Fibroblast of mammary gland (primary cell): ENCODE data around the gene ANKRD7.
A peak's percentile ranks its signal among the peaks of the same experiment; 100 is the strongest.

Experiments used
- DNase-seq: peaks from one replicate; pipeline ENCODE4 v3.0.0-alpha.2; 2010; ENCODE audit warnings: low read depth
- H3K4me3 ChIP-seq: 2 replicates; pipeline ENCODE4 v1.5.1; 2011; ENCODE audit warnings: low read depth, mild to moderate bottlenecking, low read length, moderate library complexity; ENCODE audit not compliant: control insufficient read depth
- CTCF ChIP-seq: conservative IDR thresholded peaks from 2 replicates; pipeline ENCODE4 v1.5.1; 2011; ENCODE audit warnings: low read depth, low read length, inconsistent platforms; ENCODE audit not compliant: control insufficient read depth, insufficient read depth

ANKRD7 gene

GRCh38 chr7:118250860-118251494 is 26.5 kb downstream of the ANKRD7 start:
- TF ChIP-seq CTCF: peak; percentile 41
- DNase-seq: no peak

GRCh38 chr7:118252087-118252486 is 27.6 kb downstream of the ANKRD7 start:
- H3K4me3 ChIP-seq: no peak overlapping the region
- no peak for DNase-seq
- no peak for TF ChIP-seq CTCF

More at GRCh38 chr7:118250860-118251494, 26.5 kb downstream of the ANKRD7 start:
- H3K4me3 ChIP-seq: no peak overlapping the region

GRCh38 chr7:118259115-118259514 is 34.6 kb downstream of the ANKRD7 start:
- DNase-seq: no peak
- no peak overlapping the region for H3K4me3 ChIP-seq
- no peak for TF ChIP-seq CTCF

GRCh38 chr7:118264836-118265235 is 40.3 kb downstream of the ANKRD7 start:
- peak; percentile 3 for DNase-seq
- no peak for TF ChIP-seq CTCF
- no peak overlapping the region for H3K4me3 ChIP-seq

- no peak for DNase-seq
- TF ChIP-seq CTCF: no peak
- H3K4me3 ChIP-seq: no peak overlapping the region
These were observed 56.0 kb downstream of the ANKRD7 start for GRCh38 chr7:118280319-118281012.

GRCh38 chr7:118281196-118281595 is 56.7 kb downstream of the ANKRD7 start:
- no peak overlapping the region for H3K4me3 ChIP-seq
- TF ChIP-seq CTCF: no peak
- no peak for DNase-seq
